ENCODE measurements around the gene AGBL4. TPM values are rescaled to one million over a fixed set of nuclear protein-coding genes. Genes with fewer than 3 reads are reported as not detected.

The AGBL4 gene
- total RNA-seq, 2 donors from 2014 or later, result 0.40 to 5.5 TPM

- Mint-ChIP-seq H3K27me3 (ENCODE audit: insufficient read depth) (no peaks in the 10 kb centered on the region), H3K4me1 (peaks cover 17% of the 10 kb centered on the region), H3K27ac (no peak overlapping the region), H3K9me3 (no peaks in the 10 kb centered on the region), H3K36me3 (ENCODE audit: low read depth) (no peaks in the 10 kb centered on the region), H3K4me3 (no peak overlapping the region)
- Histone ChIP-seq H3K4me1 (ENCODE audit: control insufficient read depth, insufficient read depth, low read length) (peaks cover 3% of the 10 kb centered on the region), H3K27me3 (ENCODE audit: control insufficient read depth, insufficient read depth, low read length, poor library complexity, severe bottlenecking) (no peaks in the 10 kb centered on the region), H3K36me3 (ENCODE audit: control insufficient read depth, insufficient read depth, low read length) (no peaks in the 10 kb centered on the region), H3K9ac (ENCODE audit: extremely low read depth, low read length, poor library complexity, severe bottlenecking) (no peak overlapping the region), H3K9me3 (ENCODE audit: control insufficient read depth, low read length) (no peaks in the 10 kb centered on the region), H3K27ac (ENCODE audit: low read depth, low read length) (no peak overlapping the region), H3K4me3 (ENCODE audit: low read length) (no peak overlapping the region)
- 100% methylated on average over 1 of the region's 1 CpG; no CpG with 5 or more reads in 1 of the 2 experiments for WGBS, 2 experiments (ENCODE audit: insufficient coverage in 1 of 2, insufficient read length in 1 of 2)
- TF ChIP-seq CTCF (conservative IDR thresholded peaks at IDR 0.05), result no peak
- no peak for DNase-seq
Observed at GRCh38 chr1:48600182-48600581, 1423.6 kb downstream of the AGBL4 start.

GRCh38 chr1:48597663-48598062 lies 1426.1 kb downstream of the AGBL4 start:
- Histone ChIP-seq H3K9me3 (ENCODE audit: control insufficient read depth, low read length) (no peaks in the 10 kb centered on the region), H3K36me3 (ENCODE audit: control insufficient read depth, insufficient read depth, low read length) (no peaks in the 10 kb centered on the region), H3K9ac (ENCODE audit: extremely low read depth, low read length, poor library complexity, severe bottlenecking) (no peak overlapping the region), H3K27ac (ENCODE audit: low read depth, low read length) (no peak overlapping the region), H3K27me3 (ENCODE audit: control insufficient read depth, insufficient read depth, low read length, poor library complexity, severe bottlenecking) (no peaks in the 10 kb centered on the region), H3K4me1 (ENCODE audit: control insufficient read depth, insufficient read depth, low read length) (peaks cover 3% of the 10 kb centered on the region), H3K4me3 (ENCODE audit: low read length) (no peak overlapping the region)
- Mint-ChIP-seq H3K27ac (no peak overlapping the region), H3K9me3 (no peaks in the 10 kb centered on the region), H3K27me3 (ENCODE audit: insufficient read depth) (no peaks in the 10 kb centered on the region), H3K4me1 (peaks cover 17% of the 10 kb centered on the region), H3K4me3 (no peak overlapping the region), H3K36me3 (ENCODE audit: low read depth) (no peaks in the 10 kb centered on the region)
- DNase-seq, result no peak
- TF ChIP-seq CTCF (conservative IDR thresholded peaks at IDR 0.05), result no peak

GRCh38 chr1:48596046-48596445 lies 1427.7 kb downstream of the AGBL4 start:
- H3K27me3 ChIP-seq (ENCODE audit: control insufficient read depth, insufficient read depth, low read length, poor library complexity, severe bottlenecking), result no peaks in the 10 kb centered on the region
- no peak overlapping the region for H3K9ac ChIP-seq (ENCODE audit: extremely low read depth, low read length, poor library complexity, severe bottlenecking)
- peaks cover 3% of the 10 kb centered on the region for H3K4me1 ChIP-seq (ENCODE audit: control insufficient read depth, insufficient read depth, low read length)
- Mint-ChIP-seq H3K36me3 (ENCODE audit: low read depth) (no peaks in the 10 kb centered on the region), H3K27ac (no peak overlapping the region), H3K4me3 (no peak overlapping the region), H3K4me1 (peaks cover 17% of the 10 kb centered on the region), H3K27me3 (ENCODE audit: insufficient read depth) (no peaks in the 10 kb centered on the region), H3K9me3 (no peaks in the 10 kb centered on the region)
- TF ChIP-seq CTCF (conservative IDR thresholded peaks at IDR 0.05), result no peak
- H3K9me3 ChIP-seq (ENCODE audit: control insufficient read depth, low read length), result no peaks in the 10 kb centered on the region
- no peaks in the 10 kb centered on the region for H3K36me3 ChIP-seq (ENCODE audit: control insufficient read depth, insufficient read depth, low read length)
- WGBS, 2 experiments (ENCODE audit: insufficient coverage in 1 of 2, insufficient read length in 1 of 2), result 74 to 76% methylated on average over 2 of the region's 2 CpGs
- H3K4me3 ChIP-seq (ENCODE audit: low read length), result no peak overlapping the region
- peak; percentile 68 for DNase-seq
- H3K27ac ChIP-seq (ENCODE audit: low read depth, low read length), result no peak overlapping the region
